Stimulated activated naive CD8-positive, alpha-beta T cell treated with anti-CD3 and anti-CD28 coated beads, Interleukin-15, Interleukin-2, amounts not matched to agents 100 U/mL and 50 U/mL, for 24 hours (primary cell): ENCODE data around the gene PPP4C.
"Not testable (repeated sequence)": the region's sequence is repeated elsewhere in the genome, so short reads cannot be mapped to it uniquely, and the experiment has no call there.

Experiments used
- ATAC-seq: fragments of 150-1000 bp; cut with Tn5 transposase; one replicate; pipeline ENCODE4 v1.10.0; 2021
- DNase-seq: peaks from one replicate; pipeline ENCODE4 v3.0.0; 2021

The PPP4C gene

DNA sequence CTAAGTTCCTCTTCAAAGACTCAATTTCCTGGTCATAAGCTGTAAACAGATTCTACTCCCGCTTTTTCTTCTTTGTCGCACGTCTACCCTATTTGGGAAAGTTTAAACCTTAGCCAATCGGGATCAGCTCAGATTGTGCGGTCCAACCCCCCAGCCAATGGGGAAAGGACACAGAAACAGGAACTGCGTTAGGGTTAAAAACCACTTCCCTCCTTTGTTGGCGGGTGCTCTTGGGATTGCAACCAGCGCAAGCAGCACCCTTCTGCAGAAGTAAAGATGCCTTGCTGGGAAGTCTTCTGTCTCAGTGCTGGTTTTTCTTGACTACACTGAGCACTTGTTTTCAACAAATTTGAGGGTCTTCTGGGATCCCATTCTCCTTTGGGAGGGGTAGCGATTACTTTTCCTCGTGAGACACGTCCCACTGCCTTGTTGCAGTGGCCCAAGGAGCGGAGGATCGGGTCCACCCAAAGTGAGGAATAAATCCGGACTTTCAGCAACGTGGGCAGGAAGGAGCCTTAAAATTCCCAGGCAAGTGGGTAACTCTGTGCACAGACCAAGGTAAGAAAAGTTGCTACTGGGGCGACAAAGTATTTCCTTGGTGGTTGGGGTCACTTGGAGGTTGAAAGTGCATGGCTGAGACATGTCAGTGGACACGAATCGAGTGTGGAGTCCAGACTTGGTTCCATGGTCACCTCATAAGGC, 21.2 kb downstream of the PPP4C start:
- no peak for DNase-seq
- no peak for ATAC-seq

DNA sequence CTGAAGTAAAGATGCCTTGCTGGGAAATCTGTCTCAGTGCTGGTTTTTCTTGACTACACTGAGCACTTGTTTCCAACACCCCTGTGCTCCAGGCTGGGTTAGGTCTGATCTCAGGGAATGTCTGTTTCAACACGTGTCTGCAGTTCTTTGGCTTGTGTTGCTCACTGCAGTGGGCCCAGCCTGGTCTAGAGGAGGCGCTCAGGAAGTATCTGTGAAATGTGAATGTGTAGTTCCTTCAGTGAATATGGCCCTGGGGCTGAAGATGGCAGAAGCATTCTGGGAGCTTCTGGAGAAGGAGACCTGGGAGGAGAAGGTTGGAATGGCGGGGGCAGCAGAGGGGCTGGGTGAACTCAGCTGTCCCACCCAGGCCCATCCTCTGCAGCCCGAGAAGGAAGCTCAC, 28.3 kb downstream of the PPP4C start:
- ATAC-seq (no peak), DNase-seq (no peak)

DNA sequence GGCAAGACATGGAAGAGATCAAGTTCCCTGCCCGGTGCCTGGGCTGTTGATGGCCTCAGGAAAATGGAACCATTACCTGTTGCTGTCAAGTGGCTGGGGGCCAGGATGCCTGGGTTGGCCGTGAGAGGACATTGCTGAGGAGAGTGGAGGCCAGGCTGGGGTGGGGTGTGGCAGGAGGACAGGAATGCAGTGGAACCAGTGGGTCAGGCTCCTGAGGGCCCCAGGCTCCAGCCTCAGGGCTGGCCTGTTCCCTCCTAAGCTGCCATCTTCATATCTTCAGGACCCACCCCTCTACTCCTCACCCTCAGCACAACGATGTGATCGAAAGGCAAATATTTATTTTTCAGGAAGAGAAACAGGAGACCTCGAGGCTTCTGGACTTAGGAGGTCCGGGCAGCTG, 28.7 kb downstream of the PPP4C start:
- no peak for ATAC-seq

DNA sequence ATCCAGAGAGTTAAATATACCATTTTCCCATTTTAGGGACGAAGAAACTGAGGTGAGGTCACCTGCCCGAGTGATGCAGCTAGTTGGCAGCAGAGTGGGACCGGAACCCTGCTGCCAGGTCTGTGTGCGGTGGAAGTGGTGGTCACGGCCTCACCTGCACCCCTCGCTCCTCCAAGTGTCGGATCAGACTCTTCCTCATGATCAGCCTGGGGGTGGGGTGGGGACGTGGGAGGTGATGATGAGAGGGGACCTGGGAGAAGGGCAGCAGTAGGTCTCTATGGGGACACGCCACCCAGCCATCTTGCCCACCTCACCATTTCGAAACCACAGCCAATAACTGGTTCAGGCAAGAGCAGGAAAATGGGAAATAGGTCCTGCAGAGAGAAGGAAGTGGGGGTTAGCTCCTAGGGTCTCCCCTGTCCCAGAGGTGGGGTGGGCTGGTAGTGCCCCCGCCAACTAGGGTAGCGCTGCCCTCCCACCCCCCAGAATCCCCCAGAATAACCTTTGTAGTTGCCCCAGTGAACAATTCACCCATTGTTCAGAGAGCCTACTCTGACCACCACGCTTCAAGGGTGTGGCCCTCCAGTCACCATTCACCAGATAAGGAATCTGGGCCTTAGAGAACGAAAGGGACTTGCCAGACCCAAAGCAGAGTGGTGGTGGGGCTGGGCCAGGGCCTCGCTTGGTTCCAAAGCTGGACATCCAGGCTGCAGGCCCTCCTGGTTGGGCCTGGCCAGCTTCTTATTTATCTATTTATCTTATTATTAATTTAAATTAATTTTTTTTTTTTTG, 32.5 kb downstream of the PPP4C start:
- ATAC-seq (no peak), DNase-seq (no peak)

More for the DNA sequence above, 28.7 kb downstream of the PPP4C start:
- DNase-seq, result no peak

DNA sequence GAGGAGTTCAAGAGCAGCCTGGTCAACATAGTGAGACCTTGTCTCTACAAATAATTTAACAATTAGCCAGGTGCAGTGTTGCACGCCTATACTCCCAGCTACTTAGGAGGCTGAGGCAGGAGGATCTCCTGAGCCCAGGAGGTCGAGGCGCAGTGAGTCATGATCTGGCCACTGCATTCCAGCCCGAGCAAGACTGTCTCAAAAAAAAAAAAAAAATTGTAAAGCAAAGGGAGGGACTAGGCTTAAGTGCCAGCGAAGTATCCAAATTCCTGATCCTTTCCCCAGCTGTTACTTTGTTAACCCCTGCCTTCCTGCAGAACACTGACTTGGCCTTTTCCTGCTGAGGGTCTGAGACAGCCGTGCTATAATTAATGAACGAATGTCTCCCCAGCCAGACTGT, 34.9 kb downstream of the PPP4C start:
- no peak for DNase-seq
- ATAC-seq, result no peak

DNA sequence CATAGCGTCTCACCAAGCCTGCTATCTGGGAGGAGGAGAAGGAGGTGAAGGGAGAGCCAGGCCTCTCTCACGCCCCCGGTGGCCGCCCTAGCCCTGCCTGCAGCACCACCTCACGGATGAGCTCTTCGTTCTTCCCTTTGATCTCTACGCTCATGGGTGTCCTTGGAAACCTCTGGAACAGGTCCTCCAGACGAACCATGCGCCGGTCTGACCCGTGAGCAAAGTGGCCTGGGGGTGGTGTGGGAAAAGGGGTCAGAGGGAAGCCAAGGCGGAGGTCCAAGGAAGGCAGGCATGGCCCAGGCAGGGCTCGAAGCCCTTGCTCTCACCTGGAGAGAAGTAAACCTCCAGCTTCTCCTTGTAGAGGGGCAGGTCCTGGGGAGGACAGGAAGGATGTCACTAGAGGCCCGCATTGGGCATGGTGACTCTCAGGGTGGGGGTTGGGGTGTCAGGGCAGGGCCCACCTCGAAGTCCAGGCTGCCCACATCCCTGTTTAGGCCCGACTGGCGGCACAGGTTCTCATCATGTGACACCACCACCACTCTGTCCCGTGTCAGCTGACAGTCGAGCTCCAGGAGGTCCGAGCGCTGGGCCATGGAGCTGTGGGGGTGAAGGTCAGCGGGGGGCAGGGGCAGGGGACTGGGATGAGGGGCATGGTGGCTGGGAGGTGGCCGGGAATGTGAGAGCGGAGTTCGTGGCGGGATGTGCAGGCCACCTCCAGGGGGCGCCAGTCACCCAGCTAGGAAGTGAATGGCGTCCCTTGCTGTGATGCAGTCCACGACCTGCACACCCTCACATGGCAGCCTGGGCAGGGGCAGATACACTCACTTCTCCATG, 36.6 kb downstream of the PPP4C start:
- DNase-seq (peak; percentile 87), ATAC-seq (peak; percentile 81)

DNA sequence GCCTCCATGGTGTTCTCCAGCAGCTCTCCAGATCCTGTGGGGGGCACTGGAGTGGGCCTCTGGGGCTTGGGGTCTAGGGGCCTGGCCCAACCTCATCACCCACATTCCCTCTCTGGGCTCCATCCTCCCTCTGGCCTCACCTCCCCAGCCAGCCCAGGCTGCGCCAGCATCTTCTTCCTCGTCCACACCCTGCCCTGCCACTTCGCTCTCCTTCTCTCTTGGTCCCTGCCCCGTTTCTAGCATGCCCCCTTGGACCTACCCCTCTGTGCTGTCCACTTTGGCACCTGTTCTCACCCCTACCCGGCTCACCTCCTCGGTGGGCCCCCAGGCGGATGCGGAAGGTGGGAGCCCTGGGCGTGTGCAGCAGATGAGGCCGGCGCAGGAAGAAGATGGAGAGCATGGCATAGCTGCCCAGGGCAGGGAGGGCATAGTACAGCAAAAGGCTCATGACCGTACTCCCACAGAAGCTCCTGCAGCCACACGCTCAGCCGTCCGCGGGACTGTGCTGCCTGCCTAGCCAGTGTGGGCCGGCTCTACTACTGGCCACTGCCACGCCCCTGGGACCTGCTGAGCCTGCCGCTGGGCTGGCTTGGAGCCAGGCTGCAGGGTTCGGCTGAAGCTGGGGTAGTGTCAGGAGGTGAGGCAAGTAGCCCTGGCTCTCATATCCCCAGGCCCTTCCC, 37.4 kb downstream of the PPP4C start, which contains the start of gene GDPD3:
GDPD3 (minus strand) TSS at position 507 of the 680 bp plus-strand sequence; CDS start at position 448, 59 bp downstream.
- ATAC-seq, result peak; percentile 7
- no peak for DNase-seq

DNA sequence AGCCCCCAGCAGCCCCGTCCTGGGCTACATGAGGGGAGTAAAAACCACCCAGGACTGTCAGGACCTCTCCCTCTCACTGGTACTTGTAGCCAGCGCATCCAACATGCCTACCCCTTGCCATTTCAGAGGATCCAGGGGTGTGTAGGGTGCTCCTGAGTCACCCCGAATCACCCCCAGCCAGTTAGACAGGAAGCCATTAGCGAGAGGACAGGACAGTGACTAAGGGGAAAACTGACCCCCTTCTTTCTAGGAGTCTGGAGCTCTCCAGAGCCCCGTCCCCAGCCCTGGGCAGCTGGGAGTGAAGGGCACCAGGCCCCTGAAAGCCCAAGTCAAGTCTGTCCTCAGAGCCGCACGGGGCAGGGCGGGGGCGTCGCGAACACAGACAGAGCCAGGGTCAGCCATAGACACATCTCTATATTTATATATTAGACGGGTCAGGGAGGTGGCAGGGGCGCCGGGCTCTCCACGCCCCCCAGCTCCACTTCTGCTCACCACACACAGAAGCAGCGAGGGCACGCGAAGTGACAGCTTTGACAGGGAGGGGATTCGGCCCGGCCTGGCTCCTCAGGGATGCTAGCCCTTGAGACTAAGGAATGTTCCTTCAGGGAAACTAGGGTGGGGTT, 38.0 kb downstream of the PPP4C start:
- ATAC-seq (no peak), DNase-seq (no peak)

DNA sequence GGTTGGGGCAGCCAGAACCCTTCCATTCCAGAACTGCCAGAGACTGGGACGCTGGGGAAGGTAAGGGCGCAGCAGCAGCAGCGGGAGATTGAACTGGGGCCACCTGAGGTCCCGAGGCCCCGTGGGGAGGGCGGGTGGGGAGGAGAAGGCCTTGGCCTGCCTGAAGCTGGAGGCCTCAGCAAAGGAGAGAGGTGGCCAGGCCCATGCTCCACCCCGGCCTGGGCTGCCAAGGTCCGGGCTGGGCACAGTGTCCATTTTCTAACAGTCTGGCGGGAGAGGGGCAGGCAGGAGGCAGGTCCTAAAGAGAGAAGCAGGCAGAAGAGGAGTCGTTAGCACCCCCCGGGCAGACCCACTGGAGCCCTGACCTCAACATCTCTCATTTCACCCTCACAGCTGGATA, 38.6 kb downstream of the PPP4C start:
- no peak for ATAC-seq

DNA sequence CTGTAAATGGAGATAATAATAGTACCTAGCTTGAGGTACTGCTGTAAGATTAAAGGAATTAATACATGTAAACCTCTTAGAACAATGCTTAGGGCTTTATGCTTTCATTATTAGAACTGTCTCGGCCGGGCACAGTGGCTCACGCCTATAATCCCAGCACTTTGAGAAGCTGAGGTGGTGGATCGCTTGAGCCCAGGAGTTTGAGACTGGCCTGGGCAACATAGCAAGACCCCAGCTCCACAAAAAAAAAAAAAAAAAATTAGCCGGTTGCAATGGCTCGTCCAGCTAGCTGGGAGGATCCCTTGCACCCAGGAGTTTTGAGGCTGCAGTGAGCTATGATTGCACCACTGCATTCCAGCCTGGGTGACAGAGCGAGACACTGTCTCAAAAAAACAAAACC, 39.0 kb downstream of the PPP4C start:
- ATAC-seq, DNase-seq: not testable (repeated sequence)

More for the DNA sequence above, 38.6 kb downstream of the PPP4C start:
- no peak for DNase-seq

DNA sequence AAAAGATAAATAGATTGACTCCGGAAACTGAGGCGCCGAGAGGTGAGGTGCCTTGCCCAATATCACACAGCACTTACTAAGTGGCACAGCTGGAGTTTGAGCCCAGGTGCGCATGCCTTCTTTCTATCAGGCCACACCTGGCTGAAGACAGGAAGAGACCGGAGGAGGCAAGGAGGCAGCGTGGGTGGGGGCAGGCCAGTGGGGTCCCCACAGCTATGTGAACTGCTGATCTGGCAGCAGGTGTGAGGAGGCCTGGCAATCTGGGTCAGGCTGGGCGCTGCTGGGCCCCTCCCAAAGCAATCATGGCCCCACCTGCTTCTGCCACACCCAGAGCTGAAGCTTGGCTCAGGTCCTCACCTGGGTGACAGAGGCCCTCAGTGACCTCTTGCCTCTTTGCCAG, 39.4 kb downstream of the PPP4C start:
- no peak for ATAC-seq
- no peak for DNase-seq

DNA sequence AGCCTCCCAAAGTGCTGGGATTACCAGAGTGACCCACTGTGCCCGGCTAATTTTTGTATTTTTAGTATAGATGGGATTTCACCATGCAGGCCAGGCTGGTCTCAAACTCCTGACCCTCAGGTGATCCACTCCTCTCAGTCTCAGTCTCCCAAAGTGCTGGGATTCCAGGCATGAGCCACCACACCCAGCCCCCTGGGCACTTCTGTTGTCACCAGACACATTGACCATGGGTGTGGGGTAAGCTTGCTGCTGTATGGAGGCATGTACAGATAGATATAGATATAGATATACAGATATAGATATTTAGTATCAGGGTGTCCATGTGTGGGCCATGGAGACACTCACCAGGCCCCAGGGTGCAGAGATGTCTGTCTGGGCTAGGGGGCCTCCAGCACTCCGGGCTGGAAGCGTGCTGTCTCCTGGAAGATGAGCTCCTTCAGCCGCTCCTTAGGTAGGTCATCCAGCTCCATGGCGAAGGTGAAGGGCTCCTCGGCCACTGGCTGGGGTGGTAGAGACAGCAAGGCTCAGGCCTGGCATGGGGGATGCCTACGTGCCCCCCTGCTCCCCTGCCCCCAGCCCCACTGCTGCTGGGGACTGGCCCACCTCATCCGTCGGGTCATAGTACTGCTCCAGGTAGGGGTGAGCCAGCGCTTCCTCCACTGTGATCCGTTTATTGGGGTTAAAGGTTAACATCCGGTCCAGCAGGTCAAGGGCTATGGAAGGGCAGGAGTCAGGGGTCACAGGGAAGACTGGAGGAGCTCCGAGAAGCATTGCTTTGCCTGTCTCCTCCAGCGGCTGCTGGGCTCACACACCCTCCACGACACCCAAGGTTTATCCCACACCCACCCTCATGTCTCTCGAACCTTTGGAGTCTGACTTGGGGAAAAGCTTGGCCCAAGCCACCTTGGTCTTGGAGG, 40.8 kb downstream of the PPP4C start:
- DNase-seq, result no peak
- ATAC-seq, result no peak

DNA sequence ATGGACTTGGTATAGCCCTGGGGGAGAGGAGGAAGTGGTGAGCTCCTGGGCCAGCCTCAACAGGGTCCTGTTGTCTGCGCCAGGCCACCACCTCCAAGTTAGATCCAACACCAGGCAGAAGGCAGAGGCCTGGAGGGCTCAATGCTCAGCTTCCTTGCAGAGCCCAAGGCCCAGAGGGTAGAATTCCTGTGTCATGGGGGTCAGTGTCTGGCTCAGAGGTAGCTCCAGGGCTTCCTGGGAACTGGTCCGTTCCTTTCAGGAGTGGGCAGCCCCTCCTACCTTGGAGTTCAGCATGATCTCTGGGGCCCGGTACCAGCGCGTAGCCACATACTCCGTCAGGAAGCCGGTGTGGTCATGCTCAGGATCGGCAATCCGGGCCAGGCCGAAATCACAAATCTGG, 42.0 kb downstream of the PPP4C start:
- no peak for DNase-seq
- no peak for ATAC-seq

DNA sequence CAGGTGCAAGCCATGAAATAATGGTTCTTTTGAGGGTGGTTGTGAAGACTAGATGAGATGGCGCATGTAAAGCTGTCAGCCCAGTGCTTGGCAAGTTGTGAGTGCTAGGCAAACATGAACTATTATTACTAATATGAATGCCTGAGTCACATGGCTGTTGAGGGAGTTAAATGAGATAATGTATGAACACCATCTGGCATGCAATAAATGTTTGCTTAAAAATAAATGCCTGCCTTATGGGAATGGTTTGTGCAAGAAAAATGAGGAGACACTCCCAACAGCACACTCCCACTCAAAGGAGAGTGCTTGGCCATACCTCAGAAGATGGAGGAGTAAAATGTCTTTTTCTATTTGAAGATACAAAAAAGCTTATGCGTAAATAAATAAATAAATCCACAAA, 43.6 kb downstream of the PPP4C start:
- ATAC-seq (no peak), DNase-seq (no peak)

DNA sequence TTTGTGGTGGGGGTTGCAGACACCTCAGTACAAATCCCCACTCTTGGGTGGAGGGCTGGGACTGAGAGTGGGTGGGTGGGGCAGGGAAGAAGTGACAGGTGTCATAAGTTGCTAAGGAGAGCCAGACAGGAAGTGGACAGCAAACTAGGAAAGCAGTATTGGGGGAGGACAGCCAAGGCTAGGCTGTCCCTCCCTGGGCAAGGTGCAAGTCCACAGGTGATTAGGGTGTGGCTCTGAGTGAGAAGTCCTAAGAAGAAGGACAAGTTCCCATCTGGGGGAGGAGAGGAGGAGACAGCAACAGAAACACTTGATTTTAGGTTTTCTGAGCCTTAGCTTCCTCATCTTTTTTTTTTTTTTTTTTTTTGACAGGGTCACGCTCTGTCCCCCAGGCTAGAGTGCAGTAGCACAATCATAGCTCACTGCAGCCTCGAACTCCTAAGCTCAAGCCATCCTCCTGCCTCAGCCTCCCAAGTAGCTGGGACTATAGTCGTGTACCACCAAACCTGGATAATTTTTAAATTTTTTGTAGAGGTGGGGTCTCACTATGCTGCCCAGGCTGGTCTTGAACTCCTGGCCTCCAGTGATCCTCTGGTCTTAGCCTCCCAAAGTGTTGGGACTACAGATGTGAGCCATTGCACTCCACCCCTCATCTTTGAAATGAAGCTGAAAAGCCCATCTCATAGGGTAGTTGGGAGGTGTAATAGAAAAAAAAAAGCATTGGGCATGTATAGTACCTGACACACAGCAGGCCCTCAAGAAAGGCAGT, 44.7 kb downstream of the PPP4C start:
- ATAC-seq (no peak), DNase-seq (no peak)

DNA sequence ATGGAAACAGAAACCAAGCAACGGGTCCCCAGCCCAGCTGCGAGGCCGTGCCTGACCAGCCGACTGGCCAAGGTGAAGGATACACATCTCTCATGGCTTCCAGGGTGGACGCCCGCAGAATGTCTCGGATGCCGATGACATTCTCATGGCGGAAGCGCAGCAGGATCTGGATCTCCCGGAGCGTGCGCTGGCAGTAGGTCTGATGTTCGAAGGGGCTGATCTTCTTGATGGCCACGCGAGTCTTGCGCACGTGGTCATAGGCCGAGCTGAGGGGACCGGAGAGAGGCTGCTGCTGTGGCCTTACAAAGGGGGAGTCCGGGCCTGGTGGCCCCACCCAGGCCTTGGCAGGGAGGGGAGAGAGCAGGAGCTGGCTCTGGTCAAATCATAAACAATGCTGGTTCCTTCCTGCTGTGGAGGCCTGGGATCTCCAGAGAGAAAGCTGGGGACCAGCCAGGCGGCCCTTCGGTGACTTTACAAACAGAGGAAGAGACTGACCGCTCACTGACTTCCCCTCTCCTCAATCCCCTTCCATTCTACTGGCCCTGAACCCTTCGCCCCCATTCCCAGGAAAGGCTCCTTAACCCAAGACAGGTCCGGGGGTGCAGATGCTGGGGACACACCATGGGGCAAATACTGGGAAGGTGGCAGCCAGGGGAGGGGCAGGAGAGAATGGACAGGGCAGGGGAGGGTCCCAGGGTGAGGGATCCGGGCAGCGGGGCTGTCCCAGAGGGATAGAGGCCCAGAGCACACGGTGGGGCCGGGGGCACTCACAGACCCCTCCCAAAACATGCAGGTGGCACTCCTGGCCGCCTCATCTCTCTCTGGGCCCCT, 46.2 kb downstream of the PPP4C start:
- no peak for DNase-seq
- ATAC-seq, result no peak

DNA sequence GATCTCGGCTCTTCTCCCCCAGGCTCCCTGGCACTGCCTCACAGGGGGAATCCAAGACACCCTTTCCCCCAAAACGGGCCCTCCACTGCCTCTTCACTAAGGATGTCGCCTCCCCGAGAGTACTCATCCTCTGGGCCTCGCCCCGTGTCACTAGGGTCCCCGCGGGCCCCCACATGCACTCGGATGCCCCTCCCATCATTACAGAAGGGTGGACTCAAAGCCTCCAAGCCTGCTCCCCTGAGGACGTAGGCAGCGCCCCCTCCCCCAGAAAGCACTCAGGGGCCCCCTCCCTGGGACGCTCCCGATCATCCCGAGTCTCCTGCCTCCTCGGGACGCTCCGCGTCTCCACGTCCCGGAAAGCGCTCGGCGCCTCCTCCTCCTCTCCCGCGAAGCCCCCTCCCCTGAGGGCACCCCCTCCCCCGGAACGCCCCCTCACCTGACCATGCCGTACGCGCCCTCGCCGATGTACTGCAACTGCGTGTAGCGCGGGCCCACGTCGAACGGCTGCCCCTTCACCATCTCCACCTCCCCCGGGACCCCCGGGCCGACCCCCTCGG, 46.9 kb downstream of the PPP4C start:
- peak; percentile 22 for DNase-seq

DNA sequence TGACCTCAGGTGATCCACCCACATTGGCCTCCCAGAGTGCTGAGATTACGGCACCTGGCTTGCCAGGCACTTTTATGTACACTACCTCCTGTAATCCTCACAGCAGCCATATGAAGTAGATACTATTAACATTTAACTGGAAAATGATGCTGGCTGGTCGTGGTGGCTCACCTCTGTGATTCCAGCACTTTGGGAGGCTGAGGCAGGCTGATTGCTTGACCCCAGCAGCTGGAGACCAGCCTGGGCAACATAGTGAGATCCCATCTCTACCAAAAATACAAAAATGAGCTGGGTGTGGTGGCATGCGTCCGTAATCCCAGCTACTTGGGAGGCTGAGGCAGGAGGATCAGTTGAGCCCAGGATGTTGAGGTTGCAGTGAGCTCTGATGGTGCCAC, 49.2 kb downstream of the PPP4C start:
- ATAC-seq (no peak), DNase-seq (no peak)

More for the DNA sequence above, 46.9 kb downstream of the PPP4C start:
- no peak for ATAC-seq
